Fibroblast of lung (primary cell): ENCODE results near the gene ZNF366. TPM values are rescaled to one million over a fixed set of nuclear protein-coding genes. Genes with fewer than 3 reads are reported as not detected.

Experiments used
- DNase-seq, 2 donors: peaks; one replicate each; pipeline versions ENCODE4 v3.0.0 to v3.0.0-alpha.2; 2010; ENCODE audit warnings: low read depth in 2 of 2
- H2AFZ ChIP-seq: 2 replicates; pipeline ENCODE4 v1.5.1; 2012; ENCODE audit warnings: low read length, control low read depth, inconsistent platforms
- H3K27ac ChIP-seq: 2 replicates; pipeline ENCODE4 v1.5.1; 2011; ENCODE audit warnings: low read length, control low read depth; ENCODE audit not compliant: insufficient read depth
- H3K27me3 ChIP-seq: 2 replicates; pipeline ENCODE4 v1.5.1; 2011; ENCODE audit warnings: mild to moderate bottlenecking, low read length; ENCODE audit not compliant: control insufficient read depth, insufficient read depth
- H3K36me3 ChIP-seq: 2 replicates; pipeline ENCODE4 v1.5.1; 2011; ENCODE audit warnings: low read length; ENCODE audit not compliant: control insufficient read depth, insufficient read depth
- H3K4me1 ChIP-seq: 2 replicates; pipeline ENCODE4 v1.5.1; 2011; ENCODE audit warnings: low read length; ENCODE audit not compliant: control insufficient read depth, insufficient read depth; ENCODE audit errors: extremely low read depth
- H3K4me2 ChIP-seq: 2 replicates; pipeline ENCODE4 v1.5.1; 2011; ENCODE audit warnings: low read length, control low read depth; ENCODE audit not compliant: insufficient read depth; ENCODE audit errors: extremely low read depth
- H3K4me3 ChIP-seq, 4 experiments: fragments of 200-600 bp in 1 of 4; sonication (generic) in 1 of 4; replicated peaks in 1 of 4; 2 replicates each; pipeline ENCODE4 v1.5.1; 2011 to 2016; ENCODE audit warnings: low read length in 4 of 4, low read depth in 3 of 4, mild to moderate bottlenecking in 3 of 4, control low read depth in 2 of 4, inconsistent platforms in 1 of 4, mixed read lengths in 1 of 4; ENCODE audit not compliant: insufficient read depth in 1 of 4; ENCODE audit errors: control extremely low read depth in 1 of 4
- H3K79me2 ChIP-seq: 2 replicates; pipeline ENCODE4 v1.5.1; 2012; ENCODE audit warnings: mild to moderate bottlenecking, low read length, inconsistent platforms; ENCODE audit not compliant: control insufficient read depth, insufficient read depth
- H3K9ac ChIP-seq: 2 replicates; pipeline ENCODE4 v1.5.1; 2011; ENCODE audit warnings: mild to moderate bottlenecking, low read length, control low read depth; ENCODE audit not compliant: insufficient read depth
- H3K9me3 ChIP-seq: 2 replicates; pipeline ENCODE4 v1.5.1; 2012; ENCODE audit warnings: low read depth, low read length; ENCODE audit not compliant: control insufficient read depth, insufficient read depth
- H4K20me1 ChIP-seq: 2 replicates; pipeline ENCODE4 v1.5.1; 2011; ENCODE audit warnings: low read length; ENCODE audit not compliant: control insufficient read depth, insufficient read depth; ENCODE audit errors: extremely low read depth
- CTCF ChIP-seq, 2 donors: IDR thresholded peaks in 1 of 2; conservative IDR thresholded peaks in 1 of 2; 1 replicate in 1 of 2; 2 replicates in 1 of 2; pipeline ENCODE4 v1.5.1; 2011 to 2012; ENCODE audit warnings: low read length in 2 of 2, control low read depth in 1 of 2, inconsistent platforms in 1 of 2, low read depth in 1 of 2, mild to moderate bottlenecking in 1 of 2
- EZH2 ChIP-seq: IDR thresholded peaks from 2 replicates; pipeline ENCODE4 v1.5.1; 2012; ENCODE audit warnings: low read length, control low read depth, mild to moderate bottlenecking; ENCODE audit errors: missing control alignments
- polyA plus RNA-seq, 2 donors: library from polyadenylated mRNA; depleted of rRNA in 1 of 2; stranded (reverse) in 1 of 2; unstranded in 1 of 2; fragments of >200 nt; gene quantifications; 2 replicates each; pipeline ENCODE4 v1.2.1, GENCODE V29; 2011 to 2012; ENCODE audit warnings: missing spikeins in 1 of 2
- total RNA-seq: library from RNA; depleted of rRNA; stranded (reverse); fragments of >200 nt; gene quantifications from 2 replicates; pipeline ENCODE4 v1.2.1, GENCODE V29; 2014

ZNF366 gene
- total and polyA plus RNA-seq, 2 donors (not counting 1 experiment from before 2014, with no cell fraction given) = not detected

GRCh38 chr5:72427016-72427415 lies 80.2 kb downstream of the ZNF366 start:
- no peak for DNase-seq
- Histone ChIP-seq H3K4me2 (no peak overlapping the region), H3K36me3 (no peaks in the 10 kb centered on the region), H3K4me3 (no peak overlapping the region), H2AFZ (no peak overlapping the region), H3K9ac (no peak overlapping the region), H3K4me1 (no peaks in the 10 kb centered on the region), H3K79me2 (no peaks in the 10 kb centered on the region), H3K27me3 (no peaks in the 10 kb centered on the region), H4K20me1 (no peaks in the 10 kb centered on the region), H3K9me3 (no peaks in the 10 kb centered on the region), H3K27ac (no peak overlapping the region)
- TF ChIP-seq CTCF (conservative IDR thresholded peaks at IDR 0.05 in 1 of 2, IDR thresholded peaks at IDR 0.05 in 1 of 2; ENCODE audit: low read depth in 1 of 2, low read length in 2 of 2) (no peak), EZH2 (no peak)

GRCh38 chr5:72426019-72426418 lies 81.2 kb downstream of the ZNF366 start:
- TF ChIP-seq CTCF (conservative IDR thresholded peaks at IDR 0.05 in 1 of 2, IDR thresholded peaks at IDR 0.05 in 1 of 2; ENCODE audit: low read depth in 1 of 2, low read length in 2 of 2) = no peak
- TF ChIP-seq EZH2 = no peak
- no peaks in the 10 kb centered on the region for H3K36me3 ChIP-seq
- no peaks in the 10 kb centered on the region for H3K9me3 ChIP-seq
- H3K27me3 ChIP-seq = no peaks in the 10 kb centered on the region
- no peaks in the 10 kb centered on the region for H3K4me1 ChIP-seq
- H2AFZ ChIP-seq = no peak overlapping the region
- DNase-seq = no peak
- H3K9ac ChIP-seq = no peak overlapping the region
- H4K20me1 ChIP-seq = no peaks in the 10 kb centered on the region
- H3K79me2 ChIP-seq = no peaks in the 10 kb centered on the region
- H3K4me3 ChIP-seq = no peak overlapping the region
- no peak overlapping the region for H3K4me2 ChIP-seq
- H3K27ac ChIP-seq = no peak overlapping the region

GRCh38 chr5:72418271-72418670 lies 88.9 kb downstream of the ZNF366 start:
- DNase-seq = peak in 1 of 2 donors; percentile 55
- no peak overlapping the region for H3K4me3 ChIP-seq
- H3K27ac ChIP-seq = no peak overlapping the region
- no peaks in the 10 kb centered on the region for H3K4me1 ChIP-seq
- no peak overlapping the region for H3K4me2 ChIP-seq
- no peaks in the 10 kb centered on the region for H3K27me3 ChIP-seq
- no peaks in the 10 kb centered on the region for H3K9me3 ChIP-seq
- H4K20me1 ChIP-seq = no peaks in the 10 kb centered on the region
- H3K36me3 ChIP-seq = no peaks in the 10 kb centered on the region
- H2AFZ ChIP-seq = no peak overlapping the region
- no peak for TF ChIP-seq CTCF (conservative IDR thresholded peaks at IDR 0.05 in 1 of 2, IDR thresholded peaks at IDR 0.05 in 1 of 2; ENCODE audit: low read depth in 1 of 2, low read length in 2 of 2)
- no peak for TF ChIP-seq EZH2
- H3K79me2 ChIP-seq = no peaks in the 10 kb centered on the region
- H3K9ac ChIP-seq = no peak overlapping the region
